Parathyroid adenoma (tissue), 2 donors: ENCODE measurements around the gene ERN1.

Experiments
- H2AFZ ChIP-seq: fragments of 300-600 bp; sonication (generic); one replicate; pipeline ENCODE4 v1.7.0; 2017; ENCODE audit warnings: antibody characterized with exemption, mild to moderate bottlenecking
- H3K27ac ChIP-seq: fragments of 300-600 bp; sonication (generic); one replicate; pipeline ENCODE4 v1.7.0; 2017
- H3K27me3 ChIP-seq: fragments of 300-600 bp; sonication (generic); one replicate; pipeline ENCODE4 v1.7.0; 2017; ENCODE audit warnings: low read length; ENCODE audit not compliant: control insufficient read depth, insufficient read depth
- H3K36me3 ChIP-seq: fragments of 300-600 bp; sonication (generic); one replicate; pipeline ENCODE4 v1.7.0; 2017; ENCODE audit warnings: low read length; ENCODE audit not compliant: control insufficient read depth, insufficient read depth
- H3K4me1 ChIP-seq: fragments of 300-600 bp; sonication (generic); one replicate; pipeline ENCODE4 v1.7.0; 2017; ENCODE audit warnings: control low read depth
- H3K4me2 ChIP-seq: fragments of 300-600 bp; sonication (generic); one replicate; pipeline ENCODE4 v1.7.0; 2017; ENCODE audit warnings: low read length
- H3K4me3 ChIP-seq: fragments of 300-600 bp; sonication (generic); one replicate; pipeline ENCODE4 v1.7.0; 2017; ENCODE audit warnings: low read depth, low read length
- H3K79me2 ChIP-seq: fragments of 300-600 bp; sonication (generic); one replicate; pipeline ENCODE4 v1.7.0; 2017; ENCODE audit warnings: control low read depth
- H3K9ac ChIP-seq: fragments of 300-600 bp; sonication (generic); one replicate; pipeline ENCODE4 v1.7.0; 2017; ENCODE audit warnings: mild to moderate bottlenecking
- H3K9me3 ChIP-seq: fragments of 300-600 bp; sonication (generic); one replicate; pipeline ENCODE4 v1.7.0; 2017; ENCODE audit warnings: low read length; ENCODE audit not compliant: control insufficient read depth
- CTCF ChIP-seq: fragments of 300-600 bp; sonication (generic); IDR thresholded peaks from one replicate; pipeline ENCODE4 v1.7.0; 2017; ENCODE audit warnings: antibody characterized with exemption, mild to moderate bottlenecking
- donor health status: primary hyperparathyroidism.

Gene ERN1

DNA sequence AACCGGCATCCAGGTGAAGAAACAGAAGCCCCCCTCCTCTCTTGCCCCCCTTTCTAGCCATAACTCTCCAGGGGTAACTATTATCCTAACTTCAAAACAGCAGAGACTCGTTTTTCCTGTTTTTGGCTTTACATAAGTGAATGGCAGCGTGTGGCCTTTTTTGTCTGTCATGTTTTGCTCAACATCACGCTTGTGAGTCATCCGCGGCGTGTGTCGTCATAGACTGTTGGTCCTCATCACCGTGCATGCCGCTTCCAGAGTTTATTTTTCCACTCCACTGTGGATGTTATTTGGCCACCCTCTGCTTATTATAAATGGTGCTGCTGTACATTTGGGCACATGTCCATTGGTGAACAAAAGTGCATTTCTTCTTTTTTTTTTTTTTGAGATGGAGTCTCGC, 52.6 kb downstream of the ERN1 start:
- Histone ChIP-seq H3K27ac (no peak overlapping the region), H3K27me3 (no peaks in the 10 kb centered on the region), H3K79me2 (peaks cover 4% of the 10 kb centered on the region), H2AFZ (no peak overlapping the region), H3K9ac (no peak overlapping the region), H3K4me2 (no peak overlapping the region), H3K4me3 (no peak overlapping the region), H3K4me1 (peaks cover 2% of the 10 kb centered on the region), H3K9me3 (no peaks in the 10 kb centered on the region), H3K36me3 (no peaks in the 10 kb centered on the region)
- TF ChIP-seq CTCF, result no peak

- H3K4me3 ChIP-seq, result no peak overlapping the region
- no peak overlapping the region for H3K4me2 ChIP-seq
- no peaks in the 10 kb centered on the region for H3K36me3 ChIP-seq
- no peaks in the 10 kb centered on the region for H3K9me3 ChIP-seq
- no peak overlapping the region for H3K9ac ChIP-seq
- no peaks in the 10 kb centered on the region for H3K4me1 ChIP-seq
- no peak for TF ChIP-seq CTCF
- H3K27ac ChIP-seq, result no peak overlapping the region
- H2AFZ ChIP-seq, result no peak overlapping the region
- H3K27me3 ChIP-seq, result no peaks in the 10 kb centered on the region
- peaks cover 4% of the 10 kb centered on the region for H3K79me2 ChIP-seq
Observed at GRCh38 chr17:64075913-64076312, 54.0 kb downstream of the ERN1 start.

GRCh38 chr17:64074704-64075426, 55.1 kb downstream of the ERN1 start:
- no peak for TF ChIP-seq CTCF
- no peaks in the 10 kb centered on the region for H3K9me3 ChIP-seq
- H3K36me3 ChIP-seq, result no peaks in the 10 kb centered on the region
- no peak overlapping the region for H3K4me2 ChIP-seq
- no peaks in the 10 kb centered on the region for H3K27me3 ChIP-seq
- H3K4me1 ChIP-seq, result no peaks in the 10 kb centered on the region
- no peak overlapping the region for H3K4me3 ChIP-seq
- no peaks in the 10 kb centered on the region for H3K79me2 ChIP-seq
- H3K9ac ChIP-seq, result no peak overlapping the region
- no peak overlapping the region for H2AFZ ChIP-seq
- H3K27ac ChIP-seq, result no peak overlapping the region

- no peaks in the 10 kb centered on the region for H3K79me2 ChIP-seq
- H3K4me3 ChIP-seq, result no peak overlapping the region
- no peak overlapping the region for H3K9ac ChIP-seq
- TF ChIP-seq CTCF, result no peak
- H3K9me3 ChIP-seq, result no peaks in the 10 kb centered on the region
- H3K27me3 ChIP-seq, result no peaks in the 10 kb centered on the region
- H3K4me2 ChIP-seq, result no peak overlapping the region
- no peak overlapping the region for H2AFZ ChIP-seq
- no peaks in the 10 kb centered on the region for H3K36me3 ChIP-seq
- H3K4me1 ChIP-seq, result no peaks in the 10 kb centered on the region
- no peak overlapping the region for H3K27ac ChIP-seq
Observed at GRCh38 chr17:64073771-64074703, 55.9 kb downstream of the ERN1 start.
